ENCODE data around the gene HTRA1.

HTRA1 gene

DNA sequence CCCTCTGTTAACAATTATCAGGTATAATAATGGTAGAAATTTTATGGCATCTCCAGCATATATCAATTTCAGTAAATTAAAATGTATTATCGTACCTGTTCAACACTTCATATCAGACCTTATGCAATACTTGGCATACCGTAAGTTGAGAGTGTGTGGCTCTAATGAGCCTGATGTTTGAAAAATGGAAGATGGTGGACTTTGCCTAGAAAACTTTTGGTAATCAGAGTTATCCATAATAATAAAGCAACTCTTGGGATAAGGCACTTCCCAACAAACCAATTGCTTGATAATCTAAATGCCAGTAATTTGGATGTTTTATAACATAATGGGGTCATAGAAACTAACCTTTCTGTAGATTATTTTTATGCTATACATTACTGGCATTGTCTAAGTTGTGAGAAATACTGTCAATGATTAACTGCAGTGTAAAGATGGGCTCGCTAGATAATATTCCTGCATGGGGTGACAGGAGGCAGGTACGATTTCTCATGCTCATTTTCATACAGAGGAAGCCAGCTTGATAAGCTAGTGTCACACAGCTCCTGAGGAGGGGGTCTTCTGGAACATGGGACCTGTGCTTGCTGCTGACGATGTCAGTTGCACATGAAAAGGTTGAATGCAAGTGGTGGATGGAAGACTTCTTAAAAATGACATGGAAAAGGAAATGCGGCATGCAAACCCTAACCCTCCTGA lies 71.4 kb downstream of the HTRA1 start:
- TF ChIP-seq CTCF (IDR thresholded peaks at IDR 0.05; ENCODE audit: low read depth, low read length, missing control alignments): no peak
- H3K27ac ChIP-seq: no peak overlapping the region
- no peak for DNase-seq
- H3K27me3 ChIP-seq (replicated peaks): no peaks in the 10 kb centered on the region
- in situ Hi-C loops (cut with HindIII; ENCODE audit: low pct_ligation_motif_present, low sequenced_read_pairs): no loop called here
- no peaks in the 10 kb centered on the region for H3K36me3 ChIP-seq (replicated peaks)
- H3K4me3 ChIP-seq (ENCODE audit: low read depth, low read length): no peak overlapping the region

GRCh38 chr10:122537545-122537944 lies 76.2 kb downstream of the HTRA1 start:
- Histone ChIP-seq H3K27me3 (replicated peaks) (no peaks in the 10 kb centered on the region), H3K36me3 (replicated peaks) (no peaks in the 10 kb centered on the region), H3K4me3 (ENCODE audit: low read depth, low read length) (no peak overlapping the region), H3K27ac (no peak overlapping the region)
- in situ Hi-C loops (cut with HindIII; ENCODE audit: low pct_ligation_motif_present, low sequenced_read_pairs): no loop called here
- no peak for TF ChIP-seq CTCF (IDR thresholded peaks at IDR 0.05; ENCODE audit: low read depth, low read length, missing control alignments)
- no peak for DNase-seq

- Histone ChIP-seq H3K27me3 (replicated peaks) (no peaks in the 10 kb centered on the region), H3K27ac (no peak overlapping the region), H3K36me3 (replicated peaks) (no peaks in the 10 kb centered on the region), H3K4me3 (ENCODE audit: low read depth, low read length) (no peak overlapping the region)
- no peak for TF ChIP-seq CTCF (IDR thresholded peaks at IDR 0.05; ENCODE audit: low read depth, low read length, missing control alignments)
- DNase-seq: no peak
- in situ Hi-C loops (cut with HindIII; ENCODE audit: low pct_ligation_motif_present, low sequenced_read_pairs): no loop called here
Measured at GRCh38 chr10:122541541-122542002, 80.2 kb downstream of the HTRA1 start.

GRCh38 chr10:122543676-122544445 lies 82.5 kb downstream of the HTRA1 start:
- in situ Hi-C loops (cut with HindIII; ENCODE audit: low pct_ligation_motif_present, low sequenced_read_pairs): no loop called here
- TF ChIP-seq CTCF (IDR thresholded peaks at IDR 0.05; ENCODE audit: low read depth, low read length, missing control alignments): no peak
- H3K27ac ChIP-seq: no peak overlapping the region

GRCh38 chr10:122544493-122544892 lies 83.1 kb downstream of the HTRA1 start:
- in situ Hi-C loops (cut with HindIII; ENCODE audit: low pct_ligation_motif_present, low sequenced_read_pairs): no loop called here
- DNase-seq: no peak
- Histone ChIP-seq H3K27ac (no peak overlapping the region), H3K27me3 (replicated peaks) (no peaks in the 10 kb centered on the region), H3K4me3 (ENCODE audit: low read depth, low read length) (no peak overlapping the region), H3K36me3 (replicated peaks) (no peaks in the 10 kb centered on the region)
- no peak for TF ChIP-seq CTCF (IDR thresholded peaks at IDR 0.05; ENCODE audit: low read depth, low read length, missing control alignments)

More at GRCh38 chr10:122543676-122544445, 82.5 kb downstream of the HTRA1 start:
- no peak for DNase-seq
- no peaks in the 10 kb centered on the region for H3K36me3 ChIP-seq (replicated peaks)
- no peak overlapping the region for H3K4me3 ChIP-seq (ENCODE audit: low read depth, low read length)
- no peaks in the 10 kb centered on the region for H3K27me3 ChIP-seq (replicated peaks)

Data from brain microvascular endothelial cell (primary cell).